SJCRH30 (cell line): ENCODE results near the gene TRIM54. TPM values are rescaled to one million over a fixed set of nuclear protein-coding genes. Genes with fewer than 3 reads are reported as not detected.

Experiments used
- DNase-seq, 2 experiments: peaks; one replicate each; pipeline ENCODE4 v3.0.0-alpha.2; 2015 to 2020
- H3K27ac ChIP-seq: fragments of 250-450 bp; sonication (Bioruptor Pico); 2 replicates; pipeline ENCODE4 v1.5.1; 2020; ENCODE audit warnings: mild to moderate bottlenecking, moderate library complexity
- H3K27me3 ChIP-seq: fragments of 250-450 bp; sonication (Bioruptor Pico); 2 replicates; pipeline ENCODE4 v1.5.1; 2020; ENCODE audit warnings: mild to moderate bottlenecking, moderate library complexity
- H3K36me3 ChIP-seq: fragments of 250-450 bp; sonication (Bioruptor Pico); 2 replicates; pipeline ENCODE4 v1.5.1; 2020; ENCODE audit warnings: mild to moderate bottlenecking, moderate library complexity
- H3K4me1 ChIP-seq: fragments of 250-450 bp; sonication (Bioruptor Pico); 2 replicates; pipeline ENCODE4 v1.5.1; 2020; ENCODE audit warnings: mild to moderate bottlenecking, moderate library complexity
- H3K4me3 ChIP-seq: fragments of 250-450 bp; sonication (Bioruptor Pico); 2 replicates; pipeline ENCODE4 v1.5.1; 2020; ENCODE audit warnings: mild to moderate bottlenecking, moderate library complexity
- H3K9me3 ChIP-seq: fragments of 250-450 bp; sonication (Bioruptor Pico); replicated peaks from 2 replicates; pipeline ENCODE4 v1.5.1; 2020; ENCODE audit warnings: mild to moderate bottlenecking, moderate library complexity
- total RNA-seq: library from RNA; depleted of rRNA; stranded (reverse); fragments of >200 nt; shearing (Covaris generic); gene quantifications from 2 replicates; pipeline ENCODE4 v1.2.3, GENCODE V29; 2014; rRNA removed

Gene TRIM54
- 0.23 and 0.34 TPM in 2 replicates for total RNA-seq

GRCh38 chr2:27281855-27282559, at the start of gene TRIM54:
TRIM54 (plus strand) TSS chr2:27282429; CDS start chr2:27282732, 303 bp downstream.
- Histone ChIP-seq H3K36me3 (no peaks in the 10 kb centered on the region), H3K9me3 (no peaks in the 10 kb centered on the region), H3K27ac (no peak within 1 kb of the TSS), H3K27me3 (peaks cover 8% of the 10 kb centered on the region; the same call in 1 of the 2 replicates), H3K4me1 (peaks cover 18% of the 10 kb centered on the region), H3K4me3 (no peak within 1 kb of the TSS)
- DNase-seq = peak; percentile 50 to 56

GRCh38 chr2:27233341-27233740, 48.9 kb upstream of the TRIM54 start:
- H3K36me3 ChIP-seq = peaks cover 95% of the 10 kb centered on the region

DNA sequence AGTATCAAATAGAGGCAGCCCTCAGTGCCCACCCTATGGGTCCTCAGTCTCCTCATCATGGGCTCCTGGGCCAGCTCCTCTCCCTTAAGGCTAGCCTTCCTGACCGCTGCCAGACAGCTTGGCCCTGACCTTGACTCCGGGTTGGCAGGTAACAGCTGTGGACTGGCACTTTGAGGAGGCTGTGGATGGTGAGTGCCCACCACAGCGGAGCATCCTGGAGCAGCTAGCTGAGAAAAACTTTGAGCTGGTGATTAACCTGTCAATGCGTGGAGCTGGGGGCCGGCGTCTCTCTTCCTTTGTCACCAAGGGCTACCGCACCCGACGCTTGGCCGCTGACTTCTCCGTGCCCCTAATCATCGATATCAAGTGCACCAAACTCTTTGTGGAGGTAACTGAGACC, 46.1 kb upstream of the TRIM54 start:
- DNase-seq = no peak
- H3K9me3 ChIP-seq = no peaks in the 10 kb centered on the region
- H3K4me1 ChIP-seq = no peaks in the 10 kb centered on the region; the same call in 1 of the 2 replicates
- peaks cover 97% of the 10 kb centered on the region for H3K36me3 ChIP-seq
- H3K4me3 ChIP-seq = no peak overlapping the region
- no peak overlapping the region for H3K27ac ChIP-seq
- H3K27me3 ChIP-seq = no peaks in the 10 kb centered on the region

More at GRCh38 chr2:27233341-27233740, 48.9 kb upstream of the TRIM54 start:
- Histone ChIP-seq H3K9me3 (no peaks in the 10 kb centered on the region), H3K4me1 (no peaks in the 10 kb centered on the region; the same call in 1 of the 2 replicates), H3K27me3 (no peaks in the 10 kb centered on the region), H3K27ac (no peak overlapping the region), H3K4me3 (no peak overlapping the region)
- DNase-seq = no peak

GRCh38 chr2:27236626-27237025, 45.6 kb upstream of the TRIM54 start:
- H3K4me3 ChIP-seq = no peak overlapping the region
- DNase-seq = no peak

DNA sequence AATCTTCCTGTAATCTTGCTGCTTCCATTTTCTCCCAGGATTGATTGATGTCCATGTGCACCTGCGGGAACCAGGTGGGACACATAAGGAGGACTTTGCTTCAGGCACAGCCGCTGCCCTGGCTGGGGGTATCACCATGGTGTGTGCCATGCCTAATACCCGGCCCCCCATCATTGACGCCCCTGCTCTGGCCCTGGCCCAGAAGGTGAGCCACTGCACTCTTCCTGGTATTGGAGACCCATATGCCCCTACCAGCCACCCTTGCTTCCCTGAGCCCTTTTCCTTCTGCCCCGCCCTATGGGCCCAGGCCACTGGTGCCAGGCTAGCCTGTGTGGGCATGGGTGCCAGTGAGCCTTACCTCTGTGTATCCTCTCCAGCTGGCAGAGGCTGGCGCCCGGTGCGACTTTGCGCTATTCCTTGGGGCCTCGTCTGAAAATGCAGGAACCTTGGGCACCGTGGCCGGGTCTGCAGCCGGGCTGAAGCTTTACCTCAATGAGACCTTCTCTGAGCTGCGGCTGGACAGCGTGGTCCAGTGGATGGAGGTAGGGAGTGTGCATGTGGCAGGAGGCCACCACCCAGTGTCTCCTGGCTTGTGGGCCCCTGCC, 44.8 kb upstream of the TRIM54 start:
- Histone ChIP-seq H3K36me3 (peaks cover 95% of the 10 kb centered on the region), H3K9me3 (no peaks in the 10 kb centered on the region)
- no peak for DNase-seq

More at GRCh38 chr2:27236626-27237025, 45.6 kb upstream of the TRIM54 start:
- Histone ChIP-seq H3K36me3 (peaks cover 97% of the 10 kb centered on the region), H3K27me3 (no peaks in the 10 kb centered on the region), H3K9me3 (no peaks in the 10 kb centered on the region), H3K4me1 (peaks cover 2% of the 10 kb centered on the region), H3K27ac (no peak overlapping the region)

GRCh38 chr2:27238976-27239375, 43.3 kb upstream of the TRIM54 start:
- Histone ChIP-seq H3K27me3 (no peaks in the 10 kb centered on the region), H3K9me3 (no peaks in the 10 kb centered on the region), H3K36me3 (peaks cover 94% of the 10 kb centered on the region), H3K4me3 (no peak overlapping the region), H3K4me1 (peaks cover 15% of the 10 kb centered on the region), H3K27ac (no peak overlapping the region)
- no peak for DNase-seq

More for the DNA sequence above, 44.8 kb upstream of the TRIM54 start:
- Histone ChIP-seq H3K27me3 (no peaks in the 10 kb centered on the region), H3K27ac (no peak overlapping the region), H3K4me1 (peaks cover 10% of the 10 kb centered on the region), H3K4me3 (no peak overlapping the region)

DNA sequence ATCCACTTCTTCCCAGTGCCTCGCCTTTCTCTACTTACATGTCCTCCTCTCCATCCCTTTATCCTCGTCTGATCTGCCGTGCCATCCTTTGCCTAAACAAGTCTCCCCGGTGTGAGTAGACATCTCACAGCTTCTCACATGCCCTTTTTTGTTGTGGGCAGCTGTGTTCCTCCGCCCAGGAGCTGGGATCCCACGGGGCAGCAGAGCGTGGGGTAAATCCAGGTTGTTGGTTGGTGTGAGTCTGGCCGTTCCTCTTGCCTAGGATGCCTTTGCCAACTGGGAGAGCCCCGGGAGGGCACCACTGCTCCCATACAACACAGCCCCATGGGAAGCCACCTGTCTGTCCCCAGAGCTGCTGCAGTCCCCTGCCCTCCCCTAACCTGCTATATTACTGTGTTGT, 41.8 kb upstream of the TRIM54 start:
- Histone ChIP-seq H3K27ac (no peak overlapping the region), H3K27me3 (no peaks in the 10 kb centered on the region), H3K36me3 (peaks cover 92% of the 10 kb centered on the region), H3K9me3 (no peaks in the 10 kb centered on the region), H3K4me3 (no peak overlapping the region), H3K4me1 (peaks cover 15% of the 10 kb centered on the region)
- DNase-seq = no peak

- peaks cover 81% of the 10 kb centered on the region for H3K36me3 ChIP-seq
- no peaks in the 10 kb centered on the region for H3K27me3 ChIP-seq
- H3K4me1 ChIP-seq = peaks cover 15% of the 10 kb centered on the region
- no peak overlapping the region for H3K4me3 ChIP-seq
- peak overlapping the region; percentile 57 for H3K27ac ChIP-seq
- H3K9me3 ChIP-seq = no peaks in the 10 kb centered on the region
- DNase-seq = peak; percentile 85 to 89
Observed at GRCh38 chr2:27241761-27242613, 40.2 kb upstream of the TRIM54 start.

DNA sequence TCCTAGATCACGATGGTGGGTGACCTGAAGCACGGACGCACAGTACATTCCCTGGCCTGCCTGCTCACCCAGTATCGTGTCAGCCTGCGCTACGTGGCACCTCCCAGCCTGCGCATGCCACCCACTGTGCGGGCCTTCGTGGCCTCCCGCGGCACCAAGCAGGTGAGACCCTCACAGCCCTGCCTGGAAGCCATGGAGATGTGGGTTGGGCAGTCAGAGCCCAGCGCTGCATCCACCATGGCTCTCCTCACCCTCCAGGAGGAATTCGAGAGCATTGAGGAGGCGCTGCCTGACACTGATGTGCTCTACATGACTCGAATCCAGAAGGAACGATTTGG, 39.6 kb upstream of the TRIM54 start:
- H3K27ac ChIP-seq = peak overlapping the region; percentile 57
- no peak for DNase-seq
- H3K36me3 ChIP-seq = peaks cover 75% of the 10 kb centered on the region
- H3K4me3 ChIP-seq = no peak overlapping the region
- peaks cover 15% of the 10 kb centered on the region for H3K4me1 ChIP-seq
- H3K27me3 ChIP-seq = no peaks in the 10 kb centered on the region
- H3K9me3 ChIP-seq = no peaks in the 10 kb centered on the region

- DNase-seq = no peak
- H3K27ac ChIP-seq = no peak overlapping the region
- peaks cover 4% of the 10 kb centered on the region; the same call in 1 of the 2 replicates for H3K27me3 ChIP-seq
- H3K4me1 ChIP-seq = peaks cover 15% of the 10 kb centered on the region
- no peaks in the 10 kb centered on the region for H3K9me3 ChIP-seq
- H3K36me3 ChIP-seq = peaks cover 66% of the 10 kb centered on the region
- H3K4me3 ChIP-seq = no peak overlapping the region
Observed at GRCh38 chr2:27243391-27244130, 38.7 kb upstream of the TRIM54 start.

- H3K36me3 ChIP-seq = peaks cover 52% of the 10 kb centered on the region
- no peaks in the 10 kb centered on the region for H3K9me3 ChIP-seq
- H3K4me1 ChIP-seq = peaks cover 20% of the 10 kb centered on the region
- H3K27ac ChIP-seq = no peak overlapping the region
- no peak for DNase-seq
- H3K4me3 ChIP-seq = no peak overlapping the region
- peaks cover 12% of the 10 kb centered on the region; the same call in 1 of the 2 replicates for H3K27me3 ChIP-seq
Observed at GRCh38 chr2:27245116-27245515, 37.1 kb upstream of the TRIM54 start.

DNA sequence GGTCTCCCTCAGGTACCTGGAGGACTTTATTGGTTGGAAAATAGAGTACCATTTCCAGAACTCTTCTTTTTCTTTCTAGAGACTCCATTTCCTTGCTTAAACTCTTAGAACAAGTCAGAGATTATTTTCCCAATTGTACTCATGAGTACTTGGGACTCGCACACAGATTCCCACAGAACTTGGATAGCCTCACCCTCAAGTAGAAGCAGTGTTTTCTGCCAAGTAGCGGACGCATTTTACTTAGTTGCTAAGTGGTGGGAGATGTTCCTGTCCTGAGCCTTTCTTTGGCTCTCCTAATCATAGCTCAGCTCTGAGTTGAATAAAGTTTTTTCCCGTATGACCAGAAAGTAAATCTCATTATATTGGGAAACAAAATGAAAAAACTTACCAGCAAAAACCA, 36.6 kb upstream of the TRIM54 start:
- H3K36me3 ChIP-seq = peaks cover 47% of the 10 kb centered on the region
- H3K9me3 ChIP-seq = no peaks in the 10 kb centered on the region
- no peak overlapping the region for H3K4me3 ChIP-seq
- peaks cover 20% of the 10 kb centered on the region for H3K4me1 ChIP-seq
- H3K27me3 ChIP-seq = peaks cover 17% of the 10 kb centered on the region; the same call in 1 of the 2 replicates
- H3K27ac ChIP-seq = no peak overlapping the region
- DNase-seq = no peak

- H3K4me3 ChIP-seq = no peak overlapping the region
- peaks cover 30% of the 10 kb centered on the region; the same call in 1 of the 2 replicates for H3K27me3 ChIP-seq
- peaks cover 25% of the 10 kb centered on the region for H3K36me3 ChIP-seq
- no peak overlapping the region for H3K27ac ChIP-seq
- DNase-seq = no peak
- peaks cover 5% of the 10 kb centered on the region for H3K4me1 ChIP-seq
- no peaks in the 10 kb centered on the region for H3K9me3 ChIP-seq
Observed at GRCh38 chr2:27247893-27248292, 34.3 kb upstream of the TRIM54 start.
